ENCODE data around the gene UBE2E1.

DNA sequence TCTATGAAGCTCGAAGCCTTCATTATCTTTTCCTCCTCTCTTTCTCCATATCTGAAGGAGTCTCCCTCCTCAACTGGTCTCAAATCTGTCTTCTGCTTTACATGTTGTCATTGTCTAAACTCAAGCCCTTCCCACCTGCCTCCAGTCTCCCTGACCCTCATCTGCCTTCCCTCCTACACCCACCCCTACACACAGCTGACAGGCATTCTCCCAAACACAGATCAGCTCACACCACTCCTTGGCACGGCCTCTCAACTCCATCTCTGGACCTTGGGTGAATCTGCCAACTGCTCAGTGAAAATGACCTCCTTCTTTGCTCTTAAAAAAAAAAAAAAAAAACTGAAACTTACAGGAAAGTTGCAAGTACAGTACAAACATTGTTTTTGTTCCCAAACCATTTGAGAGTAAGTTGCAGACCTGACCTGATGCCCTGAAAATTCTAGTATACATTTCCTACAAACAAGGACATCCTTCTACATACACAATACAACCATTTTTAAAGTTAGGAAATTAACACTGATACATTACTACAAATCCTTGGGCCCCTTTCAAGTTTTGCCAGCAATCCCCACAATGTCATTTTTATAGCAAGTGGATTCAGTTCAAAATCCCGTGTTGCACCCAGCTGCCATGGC, 49.4 kb upstream of the UBE2E1 start:
- no peak for TF ChIP-seq POLR2AphosphoS5 (IDR thresholded peaks at IDR 0.05; ENCODE audit: insufficient read depth in 1 of 2, low read depth in 1 of 2)
- TF ChIP-seq, protein P1, sequence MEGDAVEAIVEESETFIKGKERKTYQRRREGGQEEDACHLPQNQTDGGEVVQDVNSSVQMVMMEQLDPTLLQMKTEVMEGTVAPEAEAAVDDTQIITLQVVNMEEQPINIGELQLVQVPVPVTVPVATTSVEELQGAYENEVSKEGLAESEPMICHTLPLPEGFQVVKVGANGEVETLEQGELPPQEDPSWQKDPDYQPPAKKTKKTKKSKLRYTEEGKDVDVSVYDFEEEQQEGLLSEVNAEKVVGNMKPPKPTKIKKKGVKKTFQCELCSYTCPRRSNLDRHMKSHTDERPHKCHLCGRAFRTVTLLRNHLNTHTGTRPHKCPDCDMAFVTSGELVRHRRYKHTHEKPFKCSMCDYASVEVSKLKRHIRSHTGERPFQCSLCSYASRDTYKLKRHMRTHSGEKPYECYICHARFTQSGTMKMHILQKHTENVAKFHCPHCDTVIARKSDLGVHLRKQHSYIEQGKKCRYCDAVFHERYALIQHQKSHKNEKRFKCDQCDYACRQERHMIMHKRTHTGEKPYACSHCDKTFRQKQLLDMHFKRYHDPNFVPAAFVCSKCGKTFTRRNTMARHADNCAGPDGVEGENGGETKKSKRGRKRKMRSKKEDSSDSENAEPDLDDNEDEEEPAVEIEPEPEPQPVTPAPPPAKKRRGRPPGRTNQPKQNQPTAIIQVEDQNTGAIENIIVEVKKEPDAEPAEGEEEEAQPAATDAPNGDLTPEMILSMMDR (IDR thresholded peaks at IDR 0.05), result no peak
